ENCODE data around the gene TINAG. TPM values are rescaled to one million over a fixed set of nuclear protein-coding genes. Genes with fewer than 3 reads are reported as not detected.

The TINAG gene
- total RNA-seq, 1 experiment from 2014 or later: not detected

- H4K20me1 ChIP-seq (ENCODE audit: low read length): no peaks in the 10 kb centered on the region
- H3K79me2 ChIP-seq (ENCODE audit: low read length): no peaks in the 10 kb centered on the region
- POLR2A ChIA-PET (ENCODE audit: unreplicated experiment): interaction anchor here (0.6 to 1.2 kb wide), 2 partner anchors 45 to 497 kb away, joined by 3 to 10 read pairs; no protein-coding TSS in a partner anchor
- DNase-seq (peak; percentile 66), ATAC-seq (peak; percentile 76)
- BruUV-seq (replicated peaks): no TSS peak
- peak overlapping the region; percentile 56 for H3K4me2 ChIP-seq (ENCODE audit: low read length)
- H3K4me3 ChIP-seq (ENCODE audit: low read length): no peak overlapping the region
- no peaks in the 10 kb centered on the region for H3K9me3 ChIP-seq (ENCODE audit: low read length)
- peaks cover 34% of the 10 kb centered on the region for H3K4me1 ChIP-seq (ENCODE audit: insufficient read depth, low read length)
- intact Hi-C loops (cut with micrococcal nuclease): no loop called here
- no peak for TF ChIP-seq EZH2 (IDR thresholded peaks at IDR 0.05; ENCODE audit: low read length, unreplicated experiment)
- TF ChIP-seq CTCF (conservative IDR thresholded peaks at IDR 0.05; ENCODE audit: low read depth, low read length): no peak
- no peak for TF ChIP-seq EZH2phosphoT487 (IDR thresholded peaks at IDR 0.05; ENCODE audit: borderline replicate concordance, low read length)
- peak overlapping the region; percentile 85 for H3K27ac ChIP-seq (ENCODE audit: low read length)
- no peaks in the 10 kb centered on the region for H3K9me2 ChIP-seq (replicated peaks; ENCODE audit: low read length)
- peak overlapping the region; percentile 48 for H2AFZ ChIP-seq (ENCODE audit: low read length)
- no peaks in the 10 kb centered on the region for H3F3A ChIP-seq (ENCODE audit: low read length, unreplicated experiment)
- H3K36me3 ChIP-seq (ENCODE audit: low read depth, low read length): no peaks in the 10 kb centered on the region
- no peaks in the 10 kb centered on the region for H3K27me3 ChIP-seq (ENCODE audit: low read length)
- CTCF ChIA-PET: no interaction called here
- peak overlapping the region; percentile 48; the same call in 1 of the 2 replicates for H3K9ac ChIP-seq (ENCODE audit: low read length)
Observed at GRCh38 chr6:54291146-54291545, 17.1 kb upstream of the TINAG start.

GRCh38 chr6:54291738-54292137, 16.5 kb upstream of the TINAG start:
- CTCF ChIA-PET: no interaction called here
- Histone ChIP-seq H3K9ac (ENCODE audit: low read length) (peak overlapping the region; percentile 48; the same call in 1 of the 2 replicates), H3K4me3 (ENCODE audit: low read length) (no peak overlapping the region)

GRCh38 chr6:54294965-54295532, 13.2 kb upstream of the TINAG start:
- H3K36me3 ChIP-seq (ENCODE audit: low read depth, low read length): no peaks in the 10 kb centered on the region
- no peak overlapping the region for H3K4me2 ChIP-seq (ENCODE audit: low read length)
- no peak for TF ChIP-seq EZH2 (IDR thresholded peaks at IDR 0.05; ENCODE audit: low read length, unreplicated experiment)
- no peak for TF ChIP-seq EZH2phosphoT487 (IDR thresholded peaks at IDR 0.05; ENCODE audit: borderline replicate concordance, low read length)
- no peak for TF ChIP-seq CTCF (conservative IDR thresholded peaks at IDR 0.05; ENCODE audit: low read depth, low read length)
- H3K4me3 ChIP-seq (ENCODE audit: low read length): no peak overlapping the region
- no peak overlapping the region for H3K9ac ChIP-seq (ENCODE audit: low read length)
- H4K20me1 ChIP-seq (ENCODE audit: low read length): no peaks in the 10 kb centered on the region
- BruUV-seq (replicated peaks): no TSS peak
- H3K27me3 ChIP-seq (ENCODE audit: low read length): no peaks in the 10 kb centered on the region
- H3K9me2 ChIP-seq (replicated peaks; ENCODE audit: low read length): no peaks in the 10 kb centered on the region
- no peak overlapping the region for H3K27ac ChIP-seq (ENCODE audit: low read length)
- no peaks in the 10 kb centered on the region for H3K79me2 ChIP-seq (ENCODE audit: low read length)
- no peaks in the 10 kb centered on the region for H3K9me3 ChIP-seq (ENCODE audit: low read length)
- peaks cover 23% of the 10 kb centered on the region for H3K4me1 ChIP-seq (ENCODE audit: insufficient read depth, low read length)
- ChIA-PET CTCF (no interaction called here), POLR2A (ENCODE audit: unreplicated experiment) (no interaction called here)
- H3F3A ChIP-seq (ENCODE audit: low read length, unreplicated experiment): no peaks in the 10 kb centered on the region
- H2AFZ ChIP-seq (ENCODE audit: low read length): no peak overlapping the region
- ATAC-seq (no peak), DNase-seq (no peak)
- intact Hi-C loops (cut with micrococcal nuclease): no loop called here

More at GRCh38 chr6:54291738-54292137, 16.5 kb upstream of the TINAG start:
- no peak for TF ChIP-seq EZH2phosphoT487 (IDR thresholded peaks at IDR 0.05; ENCODE audit: borderline replicate concordance, low read length)
- peak overlapping the region; percentile 48; the same call in 1 of the 2 replicates for H2AFZ ChIP-seq (ENCODE audit: low read length)
- H3K9me3 ChIP-seq (ENCODE audit: low read length): no peaks in the 10 kb centered on the region
- no TSS peak for BruUV-seq (replicated peaks)
- H3K36me3 ChIP-seq (ENCODE audit: low read depth, low read length): no peaks in the 10 kb centered on the region
- POLR2A ChIA-PET (ENCODE audit: unreplicated experiment): interaction anchor here (0.6 to 1.2 kb wide), 2 partner anchors 44 to 498 kb away, joined by 3 to 10 read pairs; no protein-coding TSS in a partner anchor
- peak; percentile 66 for DNase-seq
- H3F3A ChIP-seq (ENCODE audit: low read length, unreplicated experiment): no peaks in the 10 kb centered on the region
- peak overlapping the region; percentile 85 for H3K27ac ChIP-seq (ENCODE audit: low read length)
- no peaks in the 10 kb centered on the region for H3K79me2 ChIP-seq (ENCODE audit: low read length)
- no peaks in the 10 kb centered on the region for H3K9me2 ChIP-seq (replicated peaks; ENCODE audit: low read length)
- no peaks in the 10 kb centered on the region for H3K27me3 ChIP-seq (ENCODE audit: low read length)
- peak overlapping the region; percentile 56 for H3K4me2 ChIP-seq (ENCODE audit: low read length)
- peaks cover 30% of the 10 kb centered on the region for H3K4me1 ChIP-seq (ENCODE audit: insufficient read depth, low read length)
- intact Hi-C loops (cut with micrococcal nuclease): no loop called here
- ATAC-seq: peak; percentile 86
- no peaks in the 10 kb centered on the region for H4K20me1 ChIP-seq (ENCODE audit: low read length)

Data from PC-3 (cell line).